BLaER1 (cell line): ENCODE measurements around the gene MGA.

Source experiments
- H3K27ac ChIP-seq: shearing (Covaris generic); formaldehyde crosslinking; 2 replicates; pipeline ENCODE4 v1.8.1; 2022
- H3K27me3 ChIP-seq: shearing (Covaris generic); formaldehyde crosslinking; 2 replicates; pipeline ENCODE4 v1.8.1; 2022
- H3K36me3 ChIP-seq: shearing (Covaris generic); formaldehyde crosslinking; 2 replicates; pipeline ENCODE4 v1.8.1; 2022
- H3K4me1 ChIP-seq: shearing (Covaris generic); formaldehyde crosslinking; 2 replicates; pipeline ENCODE4 v1.8.1; 2022
- H3K4me2 ChIP-seq: shearing (Covaris generic); formaldehyde crosslinking; 2 replicates; pipeline ENCODE4 v1.8.1; 2022
- H3K4me3 ChIP-seq: shearing (Covaris generic); formaldehyde crosslinking; 2 replicates; pipeline ENCODE4 v1.8.1; 2022
- H3K9ac ChIP-seq: shearing (Covaris generic); formaldehyde crosslinking; 2 replicates; pipeline ENCODE4 v1.8.1; 2022
- H3K9me3 ChIP-seq: shearing (Covaris generic); formaldehyde crosslinking; 2 replicates; pipeline ENCODE4 v1.8.1; 2022
- H4K20me1 ChIP-seq: shearing (Covaris generic); formaldehyde crosslinking; 2 replicates; pipeline ENCODE4 v1.8.1; 2022
- Cebpa-rat ChIP-seq: shearing (Covaris generic); IDR thresholded peaks from 2 replicates; pipeline ENCODE4 v1.8.1; 2022

MGA gene

DNA sequence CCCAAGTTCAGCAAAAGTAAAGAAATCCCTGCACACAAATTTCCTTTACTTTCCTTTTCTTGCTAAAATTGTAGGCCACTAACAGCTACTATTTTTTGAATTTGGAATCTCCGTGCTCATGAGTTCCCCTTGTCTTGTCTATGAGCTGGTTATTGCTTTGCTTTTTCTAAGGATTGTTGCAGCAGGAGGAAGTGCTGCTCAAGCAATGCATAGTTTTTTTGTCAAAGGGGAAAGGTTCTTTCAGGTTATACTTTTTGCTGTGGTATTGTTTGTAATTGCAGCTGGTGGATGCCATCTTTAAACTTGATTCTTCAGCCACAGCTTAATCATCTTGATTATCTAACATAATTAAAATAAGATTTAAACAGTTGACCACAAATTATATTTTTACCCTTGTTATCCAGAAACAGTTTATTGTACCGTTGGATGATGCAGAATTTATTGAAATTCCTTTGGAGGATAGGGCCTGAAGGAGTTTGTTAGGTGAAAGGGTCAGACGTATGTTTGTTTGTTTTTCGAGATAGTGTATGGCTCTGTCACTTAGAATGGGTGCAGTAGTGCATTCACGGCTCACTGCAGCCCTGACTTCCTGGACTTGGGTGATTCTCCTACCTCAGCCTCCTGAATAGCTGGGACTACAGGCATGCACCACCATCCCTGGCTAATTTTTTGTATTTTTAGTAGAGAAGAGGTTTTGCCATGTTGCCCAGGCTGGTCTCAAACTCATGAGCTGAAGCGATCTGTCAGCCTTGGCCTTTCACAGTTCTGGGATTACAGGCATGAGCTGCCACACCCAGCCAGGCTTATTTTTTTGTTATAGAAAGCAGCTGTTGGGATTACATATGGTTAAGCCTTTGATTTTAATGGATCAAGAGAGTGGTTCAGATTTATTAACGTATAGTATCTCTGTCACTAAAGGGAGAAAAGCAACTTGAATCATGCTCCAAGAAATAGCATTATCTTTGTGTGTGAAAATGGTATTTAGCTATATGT is 11.7 kb downstream of the MGA start:
- no peak overlapping the region for H3K9ac ChIP-seq
- no peak for TF ChIP-seq Cebpa-rat
- peaks cover 99% of the 10 kb centered on the region for H4K20me1 ChIP-seq
- peaks cover 18% of the 10 kb centered on the region for H3K9me3 ChIP-seq
- peaks cover 9% of the 10 kb centered on the region for H3K4me1 ChIP-seq
- H3K4me2 ChIP-seq: 0 out of 2 replicates have a peak overlapping the region, but pooled peaks have one; percentile 2
- H3K36me3 ChIP-seq: peaks cover 81% of the 10 kb centered on the region
- no peaks in the 10 kb centered on the region for H3K27me3 ChIP-seq
- H3K27ac ChIP-seq: no peak overlapping the region
- H3K4me3 ChIP-seq: no peak overlapping the region

DNA sequence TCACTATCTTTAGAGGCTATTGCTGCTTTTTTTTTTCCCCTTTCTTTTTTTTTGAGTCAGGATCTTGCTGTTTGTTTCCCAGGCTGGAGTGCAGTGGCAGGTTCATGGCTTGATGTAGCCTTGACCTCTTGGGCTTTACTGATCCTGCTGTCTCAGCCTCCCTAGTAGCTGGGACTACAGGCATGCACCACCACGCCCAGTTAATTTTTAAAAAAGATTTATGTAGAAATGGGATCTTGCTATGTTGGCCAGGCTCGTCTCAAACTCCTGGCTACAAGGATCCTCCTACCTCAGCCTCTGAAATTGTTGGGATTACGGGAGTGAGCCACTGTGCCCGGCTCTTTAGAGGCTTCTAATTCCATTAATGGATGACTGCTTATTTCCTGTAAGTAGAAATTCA is 15.1 kb downstream of the MGA start:
- Histone ChIP-seq H3K9ac (no peak overlapping the region), H3K4me3 (no peak overlapping the region), H4K20me1 (peaks cover 100% of the 10 kb centered on the region), H3K4me1 (peaks cover 9% of the 10 kb centered on the region), H3K27me3 (no peaks in the 10 kb centered on the region), H3K36me3 (peaks cover 83% of the 10 kb centered on the region), H3K27ac (no peak overlapping the region), H3K9me3 (peaks cover 37% of the 10 kb centered on the region), H3K4me2 (no peak overlapping the region)
- no peak for TF ChIP-seq Cebpa-rat

DNA sequence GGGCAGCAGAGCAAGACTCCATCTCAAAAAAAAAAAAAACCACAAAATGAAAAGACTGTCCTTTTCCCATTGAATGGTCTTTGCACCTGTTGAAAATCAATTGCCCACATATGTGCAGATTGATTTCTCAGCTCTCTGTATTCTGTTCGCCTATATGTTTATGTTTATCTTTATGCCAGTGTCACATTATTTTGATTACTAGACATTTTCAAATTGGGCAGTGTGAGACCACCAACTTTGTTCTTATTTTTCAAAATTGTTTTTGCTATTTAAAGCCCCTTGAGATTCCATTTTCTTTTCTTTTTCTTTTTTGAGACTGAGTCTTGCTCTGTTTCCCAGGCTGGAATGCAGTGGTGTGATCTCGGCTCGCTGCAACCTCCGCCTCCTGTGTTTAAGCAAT is 18.5 kb downstream of the MGA start:
- Histone ChIP-seq H3K4me1 (peaks cover 11% of the 10 kb centered on the region), H3K27me3 (no peaks in the 10 kb centered on the region), H3K4me3 (no peak overlapping the region), H3K27ac (no peak overlapping the region), H3K9me3 (peaks cover 49% of the 10 kb centered on the region), H4K20me1 (peaks cover 100% of the 10 kb centered on the region), H3K36me3 (peaks cover 78% of the 10 kb centered on the region), H3K4me2 (no peak overlapping the region), H3K9ac (no peak overlapping the region)
- no peak for TF ChIP-seq Cebpa-rat

DNA sequence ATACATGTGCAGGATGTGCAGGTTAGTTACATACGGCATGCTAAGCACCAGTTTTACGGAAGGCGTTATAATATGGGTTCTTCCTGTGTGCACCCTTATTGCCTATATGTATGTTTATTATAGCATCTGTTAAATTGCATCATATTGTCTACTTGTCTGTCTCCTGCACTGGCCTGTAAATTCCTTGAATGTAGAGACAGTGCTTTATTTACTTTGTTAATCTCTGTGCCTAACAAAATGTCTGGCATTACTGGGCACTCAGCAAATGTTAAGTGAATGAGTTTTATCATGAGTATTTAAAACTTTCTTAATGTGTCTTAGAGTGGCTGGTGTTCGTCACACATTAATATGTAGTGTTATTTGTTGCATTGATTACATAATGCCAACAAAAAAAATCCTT is 23.8 kb downstream of the MGA start:
- H3K4me3 ChIP-seq: no peak overlapping the region
- no peak overlapping the region for H3K4me2 ChIP-seq

DNA sequence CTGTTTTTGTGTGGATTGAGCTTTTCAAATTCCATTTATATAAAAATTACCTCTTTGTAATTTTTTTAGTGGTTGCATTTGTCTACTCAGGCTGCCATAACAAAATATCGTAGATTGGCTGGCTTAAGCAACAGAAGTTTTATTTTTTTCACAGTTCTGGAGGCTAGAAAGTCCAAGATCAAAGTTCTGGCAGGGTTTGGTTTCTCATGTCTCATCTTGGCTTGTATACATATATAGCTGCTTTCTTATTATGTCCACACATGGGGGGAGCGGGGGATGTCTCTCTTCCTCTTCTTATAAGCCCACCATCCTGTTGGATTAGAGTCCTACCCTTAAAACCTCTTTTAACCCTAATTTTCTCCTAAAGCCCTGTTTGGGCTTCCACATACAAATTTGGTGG is 28.5 kb downstream of the MGA start:
- Histone ChIP-seq H3K4me2 (no peak overlapping the region), H3K4me3 (no peak overlapping the region), H3K36me3 (peaks cover 22% of the 10 kb centered on the region; the same call in 1 of the 2 replicates), H3K4me1 (peaks cover 18% of the 10 kb centered on the region), H3K27ac (no peak overlapping the region), H4K20me1 (peaks cover 97% of the 10 kb centered on the region), H3K9me3 (0 out of 2 replicates have a peak, but pooled peaks cover 4% of the 10 kb centered on the region), H3K9ac (no peak overlapping the region), H3K27me3 (no peaks in the 10 kb centered on the region)
- TF ChIP-seq Cebpa-rat: no peak

More for the DNA sequence above, 23.8 kb downstream of the MGA start:
- H3K4me1 ChIP-seq: peaks cover 17% of the 10 kb centered on the region
- TF ChIP-seq Cebpa-rat: no peak
- peaks cover 28% of the 10 kb centered on the region for H3K9me3 ChIP-seq
- no peak overlapping the region for H3K27ac ChIP-seq
- peaks cover 47% of the 10 kb centered on the region for H3K36me3 ChIP-seq
- peaks cover 100% of the 10 kb centered on the region for H4K20me1 ChIP-seq
- H3K27me3 ChIP-seq: no peaks in the 10 kb centered on the region
- no peak overlapping the region for H3K9ac ChIP-seq

DNA sequence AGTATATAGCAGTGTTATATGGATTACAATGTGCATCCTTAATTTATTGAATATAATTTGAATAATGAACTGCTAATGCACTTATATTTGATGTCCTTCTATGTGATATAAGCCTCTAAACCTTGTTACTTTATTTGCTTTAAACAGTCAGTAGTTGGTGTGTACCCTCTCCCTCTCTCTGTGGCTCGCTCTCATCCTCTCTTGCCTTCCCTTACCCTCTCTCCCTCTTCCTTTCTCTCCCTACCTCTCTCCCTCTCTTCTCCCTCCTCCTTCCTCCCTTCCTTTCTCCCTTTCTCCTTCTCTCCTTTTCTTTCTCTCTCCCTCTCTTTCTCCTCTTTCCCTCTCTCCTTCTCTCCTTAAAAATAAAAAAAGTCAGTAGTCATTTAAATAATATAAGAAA is 28.9 kb downstream of the MGA start:
- H3K27ac ChIP-seq: no peak overlapping the region
- no peak overlapping the region for H3K4me3 ChIP-seq
- no peaks in the 10 kb centered on the region for H3K27me3 ChIP-seq
- peaks cover 97% of the 10 kb centered on the region for H4K20me1 ChIP-seq
- H3K36me3 ChIP-seq: peaks cover 22% of the 10 kb centered on the region; the same call in 1 of the 2 replicates
- 0 out of 2 replicates have a peak, but pooled peaks cover 4% of the 10 kb centered on the region for H3K9me3 ChIP-seq
- H3K4me1 ChIP-seq: peaks cover 18% of the 10 kb centered on the region
- TF ChIP-seq Cebpa-rat: no peak
- no peak overlapping the region for H3K9ac ChIP-seq
- no peak overlapping the region for H3K4me2 ChIP-seq

DNA sequence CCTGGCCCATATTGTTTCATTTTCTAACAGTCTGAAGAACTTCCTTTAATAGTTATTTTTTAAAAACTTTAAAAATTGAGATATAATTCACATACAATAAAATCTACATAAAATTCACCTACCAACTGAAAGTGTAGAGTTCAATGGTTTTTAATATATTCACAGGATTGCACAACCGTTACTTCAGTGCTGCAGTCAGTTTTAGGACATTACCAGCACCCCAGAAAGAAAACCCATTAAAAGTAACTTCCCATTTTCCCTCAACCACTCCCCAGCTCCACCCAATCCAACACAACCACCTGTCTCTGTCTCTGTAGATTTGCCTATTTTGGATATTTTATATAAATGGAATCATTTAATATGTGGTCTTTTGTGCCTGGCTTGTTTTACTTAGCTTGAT is 29.6 kb downstream of the MGA start:
- peaks cover 20% of the 10 kb centered on the region for H3K4me1 ChIP-seq
- no peak overlapping the region for H3K4me2 ChIP-seq
- H3K36me3 ChIP-seq: peaks cover 24% of the 10 kb centered on the region; the same call in 1 of the 2 replicates
- H3K4me3 ChIP-seq: no peak overlapping the region
- no peak overlapping the region for H3K9ac ChIP-seq
- TF ChIP-seq Cebpa-rat: peak; percentile 97
- no peaks in the 10 kb centered on the region for H3K27me3 ChIP-seq
- H3K27ac ChIP-seq: no peak overlapping the region
- 0 out of 2 replicates have a peak, but pooled peaks cover 4% of the 10 kb centered on the region for H3K9me3 ChIP-seq
- H4K20me1 ChIP-seq: peaks cover 97% of the 10 kb centered on the region

DNA sequence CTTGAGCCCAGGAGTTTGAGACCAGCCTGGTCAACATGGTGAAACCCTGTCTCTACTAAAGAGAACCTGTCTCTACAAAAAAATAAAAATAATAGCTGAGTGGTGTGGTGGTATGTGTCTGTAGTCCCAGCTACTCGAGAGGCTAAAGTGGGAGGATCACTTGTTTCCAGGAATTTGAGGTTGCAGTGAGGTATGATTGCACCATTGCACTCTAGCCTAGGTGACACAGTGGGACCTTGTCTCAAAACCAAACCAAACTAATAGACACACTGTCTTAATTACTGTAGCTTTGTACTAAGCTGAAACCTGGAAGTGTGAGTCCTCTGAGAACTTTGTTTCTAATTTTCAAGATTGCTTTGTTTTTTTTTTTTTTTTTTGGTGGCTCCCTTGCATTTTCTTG is 30.4 kb downstream of the MGA start:
- Histone ChIP-seq H3K36me3 (peaks cover 21% of the 10 kb centered on the region; the same call in 1 of the 2 replicates), H3K9ac (no peak overlapping the region), H3K4me1 (peaks cover 28% of the 10 kb centered on the region), H4K20me1 (peaks cover 97% of the 10 kb centered on the region), H3K27ac (no peak overlapping the region), H3K4me3 (no peak overlapping the region), H3K27me3 (no peaks in the 10 kb centered on the region), H3K4me2 (no peak overlapping the region), H3K9me3 (0 out of 2 replicates have a peak, but pooled peaks cover 4% of the 10 kb centered on the region)
- no peak for TF ChIP-seq Cebpa-rat

DNA sequence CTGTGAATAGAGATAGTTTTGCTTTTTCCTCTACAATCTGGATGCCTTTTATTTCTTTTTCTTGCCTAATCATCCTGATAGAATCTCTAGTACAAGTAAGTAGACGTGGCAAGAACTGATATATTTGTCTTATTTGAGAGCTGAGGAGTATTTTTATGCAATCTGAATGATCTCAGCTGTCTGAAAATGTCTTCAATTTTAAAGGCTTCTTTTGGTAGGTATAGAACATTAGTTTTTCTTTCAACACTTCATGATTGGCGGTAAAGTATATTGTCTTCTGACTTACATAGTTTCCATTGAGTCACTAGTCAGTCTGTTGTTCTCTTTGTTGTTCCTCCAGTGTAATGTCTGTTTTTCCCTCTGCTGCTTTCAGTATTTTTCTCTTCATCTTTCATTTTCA is 31.3 kb downstream of the MGA start:
- no peak for TF ChIP-seq Cebpa-rat
- no peak overlapping the region for H3K9ac ChIP-seq
- H4K20me1 ChIP-seq: peaks cover 95% of the 10 kb centered on the region
- H3K9me3 ChIP-seq: no peaks in the 10 kb centered on the region
- no peak overlapping the region for H3K4me3 ChIP-seq
- H3K4me1 ChIP-seq: peaks cover 37% of the 10 kb centered on the region
- 0 out of 2 replicates have a peak overlapping the region, but pooled peaks have one; percentile 8 for H3K27ac ChIP-seq
- H3K27me3 ChIP-seq: no peaks in the 10 kb centered on the region
- H3K4me2 ChIP-seq: no peak overlapping the region
- peaks cover 19% of the 10 kb centered on the region for H3K36me3 ChIP-seq

DNA sequence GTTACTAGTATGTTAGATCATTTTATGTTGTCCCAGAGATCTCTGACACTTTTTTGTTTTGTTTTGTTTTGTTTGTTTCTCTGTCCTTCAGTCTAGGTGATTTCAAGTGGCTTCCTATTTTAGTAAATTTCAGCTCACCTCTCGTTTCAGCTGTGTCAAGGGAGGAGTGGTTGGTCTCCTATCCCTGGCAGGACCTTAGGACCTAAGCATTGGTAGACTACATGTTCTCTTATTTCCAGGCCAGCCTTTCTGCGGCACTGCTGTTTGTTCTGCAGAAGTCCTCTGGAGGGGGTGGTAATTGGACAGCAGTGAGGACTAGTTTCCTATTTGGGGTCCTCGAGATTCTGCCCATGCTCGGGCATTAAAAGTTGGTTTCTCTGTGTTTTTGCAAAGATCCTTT is 31.8 kb downstream of the MGA start:
- Histone ChIP-seq H3K27ac (0 out of 2 replicates have a peak overlapping the region, but pooled peaks have one; percentile 8), H3K36me3 (peaks cover 24% of the 10 kb centered on the region), H3K4me2 (no peak overlapping the region), H3K9ac (no peak overlapping the region), H3K27me3 (no peaks in the 10 kb centered on the region), H3K4me1 (peaks cover 39% of the 10 kb centered on the region), H3K4me3 (no peak overlapping the region), H4K20me1 (peaks cover 95% of the 10 kb centered on the region), H3K9me3 (no peaks in the 10 kb centered on the region)
- no peak for TF ChIP-seq Cebpa-rat
